ENCODE results near the gene PIEZO2. TPM values are rescaled to one million over a fixed set of nuclear protein-coding genes. Genes with fewer than 3 reads are reported as not detected.
"Not testable (repeated sequence)": the region's sequence is repeated elsewhere in the genome, so short reads cannot be mapped to it uniquely, and the experiment has no call there.

PIEZO2 gene
- polyA plus RNA-seq, 1 experiment, result 2.8 TPM

GRCh38 chr18:10937743-10938640 is 211.4 kb downstream of the PIEZO2 start:
- CTCF ChIA-PET, result interaction anchor here (0.6 to 3.0 kb wide), 3 partner anchors 103 to 615 kb away, joined by 3 to 11 read pairs (median 3); no protein-coding TSS in a partner anchor
- H3K4me3 ChIP-seq (ENCODE audit: low read depth, low read length), result no peak overlapping the region
- H3K9me3 ChIP-seq (ENCODE audit: control insufficient read depth, insufficient read depth, low read length), result no peaks in the 10 kb centered on the region
- POLR2A ChIA-PET, result interaction anchor here (0.6 to 2.3 kb wide), 3 partner anchors 9 to 80 kb away, joined by 3 to 15 read pairs (median 6); no protein-coding TSS in a partner anchor
- TF ChIP-seq CTCF (IDR thresholded peaks at IDR 0.05; ENCODE audit: low read depth, low read length), result no peak
- DNase-seq (ENCODE audit: low read depth, low spot score), result no peak
- H3K27me3 ChIP-seq (ENCODE audit: control insufficient read depth, insufficient read depth, low read length), result no peaks in the 10 kb centered on the region
- H3K27ac ChIP-seq (ENCODE audit: low read depth, low read length), result no peak overlapping the region

- no peak overlapping the region for H3K4me3 ChIP-seq (ENCODE audit: low read depth, low read length)
- POLR2A ChIA-PET, result interaction anchor here (1.1 to 2.3 kb wide), 2 partner anchors 7 to 10 kb away, joined by 3 to 15 read pairs; no protein-coding TSS in a partner anchor
- no peak for TF ChIP-seq CTCF (IDR thresholded peaks at IDR 0.05; ENCODE audit: low read depth, low read length)
- no peaks in the 10 kb centered on the region for H3K27me3 ChIP-seq (ENCODE audit: control insufficient read depth, insufficient read depth, low read length)
- peak overlapping the region; percentile 49 for H3K27ac ChIP-seq (ENCODE audit: low read depth, low read length)
- H3K9me3 ChIP-seq (ENCODE audit: control insufficient read depth, insufficient read depth, low read length), result no peaks in the 10 kb centered on the region
- no peak for DNase-seq (ENCODE audit: low read depth, low spot score)
- CTCF ChIA-PET, result interaction anchor here (0.9 to 3.0 kb wide), 5 partner anchors 85 to 1061 kb away, joined by 3 to 11 read pairs (median 4); no protein-coding TSS in a partner anchor
These were observed 213.0 kb downstream of the PIEZO2 start for GRCh38 chr18:10936176-10937053.

DNA sequence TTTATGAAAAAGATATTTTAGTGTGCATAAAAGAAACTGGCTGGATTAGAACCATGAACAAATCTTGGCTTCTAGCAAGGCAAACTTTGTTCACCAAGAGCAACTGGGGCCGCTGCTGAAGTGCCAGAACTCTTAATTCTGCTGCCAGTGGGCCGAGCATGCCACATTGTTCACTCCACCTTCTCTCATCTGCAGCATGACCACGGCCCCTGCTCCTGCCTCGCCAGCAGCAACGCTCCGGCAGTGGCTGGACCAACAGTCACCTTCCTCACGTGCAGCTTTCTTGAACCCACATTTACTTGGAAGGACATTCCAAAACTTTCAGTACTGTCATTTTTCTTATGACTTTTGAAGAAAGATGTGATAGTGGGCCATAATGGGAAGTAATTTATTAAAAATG is 213.8 kb downstream of the PIEZO2 start:
- no peak for DNase-seq (ENCODE audit: low read depth, low spot score)
- Histone ChIP-seq H3K4me3 (ENCODE audit: low read depth, low read length) (no peak overlapping the region), H3K27ac (ENCODE audit: low read depth, low read length) (no peak overlapping the region), H3K9me3 (ENCODE audit: control insufficient read depth, insufficient read depth, low read length) (no peaks in the 10 kb centered on the region), H3K27me3 (ENCODE audit: control insufficient read depth, insufficient read depth, low read length) (no peaks in the 10 kb centered on the region)
- TF ChIP-seq CTCF (IDR thresholded peaks at IDR 0.05; ENCODE audit: low read depth, low read length), result no peak
- POLR2A ChIA-PET, result interaction anchor here (2.3 kb wide), 1 partner anchor 9 kb away, joined by 15 read pairs; no protein-coding TSS in a partner anchor
- CTCF ChIA-PET, result interaction anchor here (1.4 to 3.0 kb wide), 4 partner anchors 84 to 375 kb away, joined by 3 to 11 read pairs (median 5); no protein-coding TSS in a partner anchor

- CTCF ChIA-PET; H3K27ac ChIP-seq (ENCODE audit: low read depth, low read length); H3K9me3 ChIP-seq (ENCODE audit: control insufficient read depth, insufficient read depth, low read length); POLR2A ChIA-PET; H3K4me3 ChIP-seq (ENCODE audit: low read depth, low read length); H3K27me3 ChIP-seq (ENCODE audit: control insufficient read depth, insufficient read depth, low read length); DNase-seq (ENCODE audit: low read depth, low spot score): not testable (repeated sequence)
These were observed 215.7 kb downstream of the PIEZO2 start for GRCh38 chr18:10933648-10934047.

- H3K9me3 ChIP-seq (ENCODE audit: control insufficient read depth, insufficient read depth, low read length), result no peaks in the 10 kb centered on the region
- H3K4me3 ChIP-seq (ENCODE audit: low read depth, low read length), result no peak overlapping the region
- DNase-seq (ENCODE audit: low read depth, low spot score), result no peak
- ChIA-PET CTCF (interaction anchor here (0.8 to 1.9 kb wide), 3 partner anchors 78 to 110 kb away, joined by 3 to 7 read pairs (median 3); no protein-coding TSS in a partner anchor), POLR2A (no interaction called here)
- TF ChIP-seq CTCF (IDR thresholded peaks at IDR 0.05; ENCODE audit: low read depth, low read length), result no peak
- H3K27ac ChIP-seq (ENCODE audit: low read depth, low read length), result no peak overlapping the region
- no peaks in the 10 kb centered on the region for H3K27me3 ChIP-seq (ENCODE audit: control insufficient read depth, insufficient read depth, low read length)
These were observed 219.3 kb downstream of the PIEZO2 start for GRCh38 chr18:10930076-10930475.
